ENCODE measurements around the gene ZYG11B. TPM values are rescaled to one million over a fixed set of nuclear protein-coding genes. Genes with fewer than 3 reads are reported as not detected.

ZYG11B gene
- total and polyA plus RNA-seq, 2 of the 13 experiments (the other 11 are each of a cell fraction or from before 2014, with no cell fraction given) = 6.9 to 17.9 TPM

GRCh38 chr1:52702886-52703787, 23.1 kb upstream of the ZYG11B start (continued):
- TF ChIP-seq MEIS2 (CRISPR knock-in tag; IDR thresholded peaks at IDR 0.05) (peak; percentile 83), MAFF (IDR thresholded peaks at IDR 0.05; ENCODE audit: low read depth, low read length) (no peak), ZNF260 (CRISPR knock-in tag; IDR thresholded peaks at IDR 0.05; ENCODE audit: borderline replicate concordance, low read depth) (no peak), NR2F6 (IDR thresholded peaks at IDR 0.05) (no peak), NR2F6 (CRISPR knock-in tag; IDR thresholded peaks at IDR 0.05) (peak; percentile 43; the same call in 1 of the 2 replicates), TRIM24 (CRISPR knock-in tag; IDR thresholded peaks at IDR 0.05) (0 out of 2 replicates have a peak, but pooled peaks have one; percentile 40), GZF1 (CRISPR knock-in tag; IDR thresholded peaks at IDR 0.05) (no peak), GABPA (IDR thresholded peaks at IDR 0.05; ENCODE audit: low read depth, low read length) (no peak), GABPA (CRISPR knock-in tag; IDR thresholded peaks at IDR 0.05; ENCODE audit: low read depth) (peak; percentile 66), CC2D1A (CRISPR knock-in tag; IDR thresholded peaks at IDR 0.05) (no peak), ZBTB34 (CRISPR knock-in tag; IDR thresholded peaks at IDR 0.05) (peak; percentile 57), TOE1 (CRISPR knock-in tag; IDR thresholded peaks at IDR 0.05) (0 out of 2 replicates have a peak, but pooled peaks have one; percentile 78), ZSCAN20 (CRISPR knock-in tag; IDR thresholded peaks at IDR 0.05; ENCODE audit: borderline replicate concordance) (no peak), ZEB1 (IDR thresholded peaks at IDR 0.05; ENCODE audit: insufficient replicate concordance, low read depth) (no peak), HDAC1 (CRISPR knock-in tag; IDR thresholded peaks at IDR 0.05) (peak; percentile 88), THRA (CRISPR knock-in tag; IDR thresholded peaks at IDR 0.05; ENCODE audit: borderline replicate concordance) (peak; percentile 43; the same call in 1 of the 2 replicates), ESRRA (CRISPR knock-in tag; IDR thresholded peaks at IDR 0.05; ENCODE audit: low read depth) (peak; percentile 20), BRCA1 (CRISPR knock-in tag; IDR thresholded peaks at IDR 0.05) (no peak), ZNF292 (CRISPR knock-in tag; IDR thresholded peaks at IDR 0.05; ENCODE audit: borderline replicate concordance, low read depth) (peak; percentile 80; the same call in 1 of the 2 replicates)
- TF ChIP-seq, protein P1, sequence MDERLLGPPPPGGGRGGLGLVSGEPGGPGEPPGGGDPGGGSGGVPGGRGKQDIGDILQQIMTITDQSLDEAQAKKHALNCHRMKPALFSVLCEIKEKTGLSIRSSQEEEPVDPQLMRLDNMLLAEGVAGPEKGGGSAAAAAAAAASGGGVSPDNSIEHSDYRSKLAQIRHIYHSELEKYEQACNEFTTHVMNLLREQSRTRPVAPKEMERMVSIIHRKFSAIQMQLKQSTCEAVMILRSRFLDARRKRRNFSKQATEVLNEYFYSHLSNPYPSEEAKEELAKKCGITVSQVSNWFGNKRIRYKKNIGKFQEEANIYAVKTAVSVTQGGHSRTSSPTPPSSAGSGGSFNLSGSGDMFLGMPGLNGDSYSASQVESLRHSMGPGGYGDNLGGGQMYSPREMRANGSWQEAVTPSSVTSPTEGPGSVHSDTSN (CRISPR knock-in tag; IDR thresholded peaks at IDR 0.05) = 0 out of 2 replicates have a peak, but pooled peaks have one; percentile 20
- TF ChIP-seq, protein P2, sequence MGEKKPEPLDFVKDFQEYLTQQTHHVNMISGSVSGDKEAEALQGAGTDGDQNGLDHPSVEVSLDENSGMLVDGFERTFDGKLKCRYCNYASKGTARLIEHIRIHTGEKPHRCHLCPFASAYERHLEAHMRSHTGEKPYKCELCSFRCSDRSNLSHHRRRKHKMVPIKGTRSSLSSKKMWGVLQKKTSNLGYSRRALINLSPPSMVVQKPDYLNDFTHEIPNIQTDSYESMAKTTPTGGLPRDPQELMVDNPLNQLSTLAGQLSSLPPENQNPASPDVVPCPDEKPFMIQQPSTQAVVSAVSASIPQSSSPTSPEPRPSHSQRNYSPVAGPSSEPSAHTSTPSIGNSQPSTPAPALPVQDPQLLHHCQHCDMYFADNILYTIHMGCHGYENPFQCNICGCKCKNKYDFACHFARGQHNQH (CRISPR knock-in tag; IDR thresholded peaks at IDR 0.05) = peak; percentile 73
- TF ChIP-seq, protein P3, sequence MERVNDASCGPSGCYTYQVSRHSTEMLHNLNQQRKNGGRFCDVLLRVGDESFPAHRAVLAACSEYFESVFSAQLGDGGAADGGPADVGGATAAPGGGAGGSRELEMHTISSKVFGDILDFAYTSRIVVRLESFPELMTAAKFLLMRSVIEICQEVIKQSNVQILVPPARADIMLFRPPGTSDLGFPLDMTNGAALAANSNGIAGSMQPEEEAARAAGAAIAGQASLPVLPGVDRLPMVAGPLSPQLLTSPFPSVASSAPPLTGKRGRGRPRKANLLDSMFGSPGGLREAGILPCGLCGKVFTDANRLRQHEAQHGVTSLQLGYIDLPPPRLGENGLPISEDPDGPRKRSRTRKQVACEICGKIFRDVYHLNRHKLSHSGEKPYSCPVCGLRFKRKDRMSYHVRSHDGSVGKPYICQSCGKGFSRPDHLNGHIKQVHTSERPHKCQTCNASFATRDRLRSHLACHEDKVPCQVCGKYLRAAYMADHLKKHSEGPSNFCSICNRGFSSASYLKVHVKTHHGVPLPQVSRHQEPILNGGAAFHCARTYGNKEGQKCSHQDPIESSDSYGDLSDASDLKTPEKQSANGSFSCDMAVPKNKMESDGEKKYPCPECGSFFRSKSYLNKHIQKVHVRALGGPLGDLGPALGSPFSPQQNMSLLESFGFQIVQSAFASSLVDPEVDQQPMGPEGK (CRISPR knock-in tag; IDR thresholded peaks at IDR 0.05) = peak; percentile 47; the same call in 1 of the 2 replicates
- TF ChIP-seq, protein P4, sequence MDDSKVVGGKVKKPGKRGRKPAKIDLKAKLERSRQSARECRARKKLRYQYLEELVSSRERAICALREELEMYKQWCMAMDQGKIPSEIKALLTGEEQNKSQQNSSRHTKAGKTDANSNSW (CRISPR knock-in tag; IDR thresholded peaks at IDR 0.05; ENCODE audit: borderline replicate concordance) = 0 out of 2 replicates have a peak, but pooled peaks have one; percentile 79

All from HepG2 (cell line).